GM06990 (cell line): ENCODE data around the gene MAP7.

Experiments
- DNase-seq: peaks from one replicate; pipeline ENCODE4 v3.0.0-alpha.2; 2011; ENCODE audit not compliant: insufficient read length; ENCODE audit errors: extremely low read depth
- H3K27me3 ChIP-seq: replicated peaks from 2 replicates; pipeline ENCODE4 v1.6.0; 2011; ENCODE audit warnings: low read length; ENCODE audit not compliant: control insufficient read depth, insufficient read depth
- H3K36me3 ChIP-seq: 2 replicates; pipeline ENCODE4 v1.5.1; 2011; ENCODE audit warnings: low read length; ENCODE audit not compliant: control insufficient read depth, insufficient read depth
- H3K4me3 ChIP-seq: replicated peaks from 2 replicates; pipeline ENCODE4 v1.5.1; 2011; ENCODE audit warnings: low read depth, mild to moderate bottlenecking, control low read depth, low read length
- CTCF ChIP-seq: IDR thresholded peaks from 2 replicates; pipeline ENCODE4 v1.5.1; 2011; ENCODE audit warnings: low read length, control low read depth, mild to moderate bottlenecking, inconsistent platforms; ENCODE audit not compliant: insufficient read depth, poor library complexity, severe bottlenecking

Gene MAP7

DNA sequence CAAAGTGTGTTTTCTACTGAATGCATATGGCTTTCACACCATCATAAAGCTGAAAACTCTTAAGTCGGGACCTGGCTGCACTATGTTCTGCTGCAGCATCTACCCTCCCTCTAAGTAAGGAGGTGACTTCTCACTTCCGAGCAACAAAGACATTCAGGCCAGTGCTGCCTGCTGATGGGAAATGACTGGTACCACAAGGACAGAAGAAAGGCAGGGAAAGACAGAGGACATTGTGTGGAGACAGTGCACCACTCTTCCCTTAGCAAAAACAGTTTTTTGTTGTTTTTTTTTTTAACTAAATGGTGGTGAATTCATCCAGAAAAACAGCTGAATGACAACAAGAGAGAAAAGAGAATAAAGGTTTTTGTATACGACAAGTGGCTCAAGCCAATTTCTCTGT is 81.5 kb downstream of the MAP7 start:
- H3K27me3 ChIP-seq = no peaks in the 10 kb centered on the region; the same call in 1 of the 2 replicates
- no peak for TF ChIP-seq CTCF
- no peak for DNase-seq
- H3K36me3 ChIP-seq = no peaks in the 10 kb centered on the region
- no peak overlapping the region for H3K4me3 ChIP-seq

DNA sequence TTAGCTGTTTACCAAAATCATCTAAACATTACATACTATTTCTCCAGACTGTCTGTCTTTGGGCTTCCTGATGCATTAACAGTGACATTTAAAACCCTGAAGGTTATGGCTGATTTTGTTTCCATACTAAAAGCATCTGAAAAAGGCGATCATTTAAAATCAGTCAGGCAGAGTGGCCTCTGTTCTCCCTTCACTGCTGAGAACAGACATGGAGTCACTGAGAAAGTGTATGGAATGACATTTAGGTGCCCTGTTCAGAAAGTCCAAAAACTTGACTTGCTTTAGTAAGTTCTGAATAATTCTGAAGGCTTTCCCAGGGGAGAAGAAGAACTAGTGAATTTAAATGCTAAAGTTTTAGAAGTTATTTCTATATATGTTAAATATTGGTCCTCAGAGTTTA is 83.0 kb downstream of the MAP7 start:
- no peak overlapping the region for H3K4me3 ChIP-seq
- no peak for DNase-seq
- no peaks in the 10 kb centered on the region; the same call in 1 of the 2 replicates for H3K27me3 ChIP-seq
- no peak for TF ChIP-seq CTCF
- no peaks in the 10 kb centered on the region for H3K36me3 ChIP-seq

GRCh38 chr6:136466777-136467176 is 83.4 kb downstream of the MAP7 start:
- TF ChIP-seq CTCF = no peak
- DNase-seq = no peak
- Histone ChIP-seq H3K4me3 (no peak overlapping the region), H3K36me3 (no peaks in the 10 kb centered on the region), H3K27me3 (no peaks in the 10 kb centered on the region; the same call in 1 of the 2 replicates)

DNA sequence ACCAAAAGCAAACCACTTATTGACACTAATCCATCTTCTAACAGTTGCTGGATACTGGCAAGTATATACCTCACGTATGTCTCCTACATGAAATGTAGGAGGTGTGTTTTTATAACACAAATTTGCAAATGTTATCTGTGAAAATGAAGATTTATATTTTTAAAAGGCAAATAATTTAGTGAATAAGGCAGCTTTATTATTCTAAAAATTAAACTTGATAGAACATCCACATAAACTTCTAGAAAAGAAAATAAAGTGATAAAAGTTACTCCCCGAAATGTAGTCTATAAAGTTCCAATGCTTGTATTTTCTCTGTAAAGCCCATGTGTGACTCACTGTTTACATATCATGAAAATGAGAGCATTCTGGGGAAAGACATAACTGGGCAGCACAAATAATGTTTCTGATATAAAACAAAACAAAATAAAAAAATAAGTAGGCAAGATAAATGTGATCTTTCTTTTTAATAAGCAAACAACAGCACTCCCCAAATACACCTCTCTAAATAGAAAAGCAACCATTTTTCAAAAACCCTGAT is 84.4 kb downstream of the MAP7 start:
- Histone ChIP-seq H3K27me3 (no peaks in the 10 kb centered on the region; the same call in 1 of the 2 replicates), H3K36me3 (no peaks in the 10 kb centered on the region), H3K4me3 (no peak overlapping the region)
- no peak for TF ChIP-seq CTCF
- DNase-seq = no peak

GRCh38 chr6:136464874-136465273 is 85.3 kb downstream of the MAP7 start:
- TF ChIP-seq CTCF = no peak
- no peak for DNase-seq

GRCh38 chr6:136464148-136464547 is 86.1 kb downstream of the MAP7 start:
- no peak for DNase-seq
- H3K4me3 ChIP-seq = no peak overlapping the region
- no peaks in the 10 kb centered on the region; the same call in 1 of the 2 replicates for H3K27me3 ChIP-seq
- no peak for TF ChIP-seq CTCF
- H3K36me3 ChIP-seq = no peaks in the 10 kb centered on the region

More at GRCh38 chr6:136464874-136465273, 85.3 kb downstream of the MAP7 start:
- Histone ChIP-seq H3K36me3 (no peaks in the 10 kb centered on the region), H3K4me3 (no peak overlapping the region), H3K27me3 (no peaks in the 10 kb centered on the region; the same call in 1 of the 2 replicates)
